K562 (cell line): ENCODE results near the gene SIGLEC5. TPM values are rescaled to one million over a fixed set of nuclear protein-coding genes. Genes with fewer than 3 reads are reported as not detected.

Experiments used
- ATAC-seq: fragments of 200-7000 bp; cut with Tn5 transposase; 3 replicates; pipeline ENCODE4 v1.9.1; 2020; ENCODE audit warnings: moderate library complexity
- BruUV-seq: library from RNA; stranded (reverse); fragments of 400-500 nt; replicated peaks from 2 replicates; lab custom pipeline; 2021; lab: Mats Ljungman, UMichigan
- CTCF ChIA-PET: fragments of 300-600 bp; formaldehyde crosslinking; extraction: SDS; loops from one replicate; lab custom pipeline; 2021; ENCODE audit warnings: low intra/inter-chr PET ratio; lab: Yijun Ruan, JAX
- POLR2A ChIA-PET: fragments of 300-600, 350-650 bp; sonication (Branson Sonifier 250); formaldehyde crosslinking; extraction: SDS; loops from one replicate; lab custom pipeline; 2021; ENCODE audit warnings: antibody characterized with exemption, inconsistent platforms; lab: Yijun Ruan, JAX
- DNase-seq, 4 experiments: peaks; one replicate each; pipeline versions ENCODE4 v3.0.0 to v3.0.0-alpha.2; 2011 to 2018; ENCODE audit warnings: low spot score in 3 of 4, mixed read lengths in 3 of 4; ENCODE audit errors: extremely low read depth in 1 of 4
- FAIRE-seq: peaks from 2 replicates; lab custom pipeline; 2011; peaks lifted over from hg19 to GRCh38; lab: Jason Lieb, UNC
- H2AFZ ChIP-seq: 2 replicates; pipeline ENCODE4 v1.6.0; 2011; ENCODE audit warnings: low read depth, low read length, control low read depth, inconsistent platforms
- H3K27ac ChIP-seq: fragments of 200-600 bp; 3 replicates; pipeline ENCODE4 v1.8.0; 2011; ENCODE audit warnings: low read depth, mild to moderate bottlenecking, control low read depth, inconsistent platforms, low read length, moderate library complexity, mixed read lengths; ENCODE audit errors: extremely low read depth
- H3K27me3 ChIP-seq, 2 experiments: fragments of 300-600 bp in 1 of 2; 2 replicates in 1 of 2; 3 replicates in 1 of 2; pipeline versions ENCODE4 v1.6.0 to v1.8.0; 2011; ENCODE audit warnings: inconsistent platforms in 2 of 2, low read length in 2 of 2, mild to moderate bottlenecking in 1 of 2, mixed read lengths in 1 of 2, moderate library complexity in 1 of 2; ENCODE audit not compliant: control insufficient read depth in 2 of 2, insufficient read depth in 2 of 2
- H3K36me3 ChIP-seq: fragments of 300-600 bp; 3 replicates; pipeline ENCODE4 v1.8.0; 2011; ENCODE audit warnings: mild to moderate bottlenecking, low read length, inconsistent platforms; ENCODE audit not compliant: control insufficient read depth, insufficient read depth
- H3K4me1 ChIP-seq, 2 experiments: fragments of 200-600 bp in 1 of 2; replicated peaks in 1 of 2; 2 replicates in 1 of 2; 3 replicates in 1 of 2; pipeline versions ENCODE4 v1.5.1 to v1.8.0; 2011; ENCODE audit warnings: inconsistent platforms in 2 of 2, low read length in 2 of 2, mild to moderate bottlenecking in 1 of 2, mixed read lengths in 1 of 2, moderate library complexity in 1 of 2; ENCODE audit not compliant: control insufficient read depth in 2 of 2, insufficient read depth in 2 of 2
- H3K4me2 ChIP-seq: 2 replicates; pipeline ENCODE4 v1.6.1; 2011; ENCODE audit warnings: low read length, control low read depth, inconsistent platforms, mixed read lengths; ENCODE audit not compliant: insufficient read depth
- H3K4me3 ChIP-seq: fragments of 200-600 bp; sonication (generic), shearing (Covaris generic); 2 replicates; pipeline ENCODE4 v1.5.1; 2016; ENCODE audit warnings: control low read depth, inconsistent platforms
- H3K79me2 ChIP-seq: fragments of 200-600 bp; 3 replicates; pipeline ENCODE4 v1.8.0; 2011; ENCODE audit warnings: low read length, inconsistent platforms; ENCODE audit not compliant: control insufficient read depth, insufficient read depth
- H3K9ac ChIP-seq, 2 experiments: 2 replicates each; pipeline versions ENCODE4 v1.6.0 to v1.6.1; 2011; ENCODE audit warnings: low read depth in 2 of 2, low read length in 2 of 2, control low read depth in 1 of 2, inconsistent platforms in 1 of 2, mild to moderate bottlenecking in 1 of 2, mixed read lengths in 1 of 2; ENCODE audit not compliant: insufficient read depth in 1 of 2
- H3K9me1 ChIP-seq: one replicate; pipeline ENCODE4 v1.6.0; 2011; ENCODE audit warnings: inconsistent platforms, mild to moderate bottlenecking, low read length, moderate library complexity; ENCODE audit not compliant: control insufficient read depth, insufficient read depth
- H3K9me3 ChIP-seq: replicated peaks from 2 replicates; pipeline ENCODE4 v1.5.1; 2011; ENCODE audit warnings: low read depth, low read length, inconsistent platforms; ENCODE audit not compliant: control insufficient read depth, insufficient read depth
- H4K20me1 ChIP-seq: replicated peaks from 2 replicates; pipeline ENCODE4 v1.6.1; 2011; ENCODE audit warnings: low read length, inconsistent platforms, mixed read lengths; ENCODE audit not compliant: control insufficient read depth, insufficient read depth
- CBFA2T3 ChIP-seq: fragments of 450-650 bp; IDR thresholded peaks from 2 replicates; pipeline ENCODE4 v1.6.1; 2017
- NCOA2 ChIP-seq, 2 experiments: fragments of 450-650 bp; IDR thresholded peaks; 2 replicates each; pipeline ENCODE4 v1.6.1; 2018; ENCODE audit warnings: mild to moderate bottlenecking in 2 of 2, moderate library complexity in 1 of 2; ENCODE audit not compliant: partially characterized antibody in 2 of 2
- RBBP5 ChIP-seq: fragments of 200-600 bp; sonication (generic); IDR thresholded peaks from 2 replicates; pipeline ENCODE4 v1.6.1; 2012; ENCODE audit warnings: borderline replicate concordance, mild to moderate bottlenecking, low read length, control low read depth, inconsistent platforms; ENCODE audit not compliant: insufficient read depth, poor library complexity, severe bottlenecking
- SP1 ChIP-seq: sonication (generic); formaldehyde crosslinking; IDR thresholded peaks from 2 replicates; pipeline ENCODE4 v1.8.1; 2022; ENCODE audit warnings: mild to moderate bottlenecking, missing genetic modification reagents
- ZBTB1 ChIP-seq: sonication (generic); formaldehyde crosslinking; IDR thresholded peaks from 2 replicates; pipeline ENCODE4 v1.8.1; 2023; ENCODE audit warnings: missing genetic modification reagents, low read depth, mild to moderate bottlenecking, borderline replicate concordance
- ZNF146 ChIP-seq: IDR thresholded peaks from one replicate; pipeline ENCODE4 v1.6.1; 2018; ENCODE audit warnings: missing compliant biosample characterization; ENCODE audit not compliant: unreplicated experiment
- ZZZ3 ChIP-seq: fragments of 450-650 bp; IDR thresholded peaks from 2 replicates; pipeline ENCODE4 v1.6.1; 2016; ENCODE audit warnings: antibody characterized with exemption, mild to moderate bottlenecking, moderate library complexity
- WGBS: fragments of 100-300 bp; shearing (Covaris generic); methylation state at CpG from one replicate; pipeline ENCODE4 v1.1.6; 2016; ENCODE audit warnings: low coverage, mixed read lengths; ENCODE audit not compliant: insufficient coverage; ENCODE audit errors: missing lambda C conversion rate; 5-methylcytosine and 5-hydroxymethylcytosine counted together
- in situ Hi-C: fragments of 300-500 bp; cut with MboI; formaldehyde crosslinking; loops from 4 replicates; pipeline ENCODE4 v1.15.0; 2018; ENCODE audit warnings: inconsistent platforms, mixed read lengths
- intact Hi-C: fragments of 100-400 bp; cut with micrococcal nuclease; formaldehyde crosslinking; loops from 2 replicates; pipeline ENCODE4 v1.14.2; 2022
- polyA plus RNA-seq, 8 experiments: library from polyadenylated mRNA; depleted of rRNA in 4 of 8; stranded (reverse) in 5 of 8; unstranded in 3 of 8; fragments of >200 nt; fragmentation: Nextera tagmentation in 2 of 8; fragmentation: Illumina TruSeq in 1 of 8; extraction: Ambion mirVana in 2 of 8; extraction: Trizol in 1 of 8; gene quantifications; 2 replicates each; pipeline versions ENCODE4 v1.2.1 to v1.2.3, GENCODE V29; 2011 to 2014; ENCODE audit warnings: inconsistent platforms in 1 of 8, missing spikeins in 1 of 8
- total RNA-seq, 7 experiments: library from RNA; depleted of rRNA in 6 of 7; stranded (reverse); fragments of >200 nt in 6 of 7; fragmentation: Illumina TruSeq in 2 of 7; extraction: Trizol in 2 of 7; gene quantifications; 2 replicates each; pipeline versions ENCODE4 v1.2.1 to v1.2.3, GENCODE V29; 2011 to 2021; ENCODE audit warnings: low replicate concordance in 1 of 7
- TF ChIP-seq, protein P1 (sequence below), 2 experiments: IDR thresholded peaks; 2 replicates each; pipeline ENCODE4 v1.6.1; 2012; ENCODE audit warnings: improper control_type of control experiment in 2 of 2, low read depth in 2 of 2, low read length in 2 of 2, borderline replicate concordance in 1 of 2
- TF ChIP-seq, protein P2 (sequence below): fragments of 200-800 bp; sonication (Bioruptor generic); IDR thresholded peaks from 2 replicates; pipeline ENCODE4 v1.6.1; 2016; ENCODE audit warnings: missing genetic modification characterization, missing compliant biosample characterization
- TF ChIP-seq, protein P3 (sequence below): fragments of 450-650 bp; formaldehyde crosslinking; conservative IDR thresholded peaks from 2 replicates; pipeline ENCODE4 v1.4.0; 2022; ENCODE audit warnings: mild to moderate bottlenecking, missing genetic modification characterization
- TF ChIP-seq, protein P4 (sequence below): fragments of 450-650 bp; formaldehyde crosslinking; IDR thresholded peaks from 2 replicates; pipeline ENCODE4 v1.4.0; 2022; ENCODE audit warnings: missing genetic modification characterization

The SIGLEC5 gene
- total and polyA plus RNA-seq, 9 of the 15 experiments (the other 6 are each of a cell fraction or from before 2014, with no cell fraction given), result 0.14 TPM; not detected in 8

DNA sequence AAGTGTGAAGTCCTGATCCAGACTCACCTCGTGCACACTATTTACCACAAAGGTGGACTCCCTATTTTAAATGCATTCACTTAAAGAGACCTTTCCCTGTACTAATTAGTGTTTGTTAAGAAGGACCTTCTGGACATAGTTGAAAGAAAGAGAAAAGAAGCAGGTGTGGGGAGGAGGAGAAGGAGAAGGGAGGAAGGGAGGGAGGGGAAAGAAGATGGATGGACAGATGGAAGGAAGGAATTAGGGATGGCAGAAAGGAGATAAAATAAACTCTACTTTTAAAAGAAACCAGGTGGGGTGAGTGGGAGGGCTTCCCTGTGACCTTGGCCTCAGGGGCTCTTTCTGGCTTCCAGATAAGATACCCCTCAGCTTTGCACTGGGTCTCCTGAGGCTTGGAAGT is 37.7 kb downstream of the SIGLEC5 start:
- Histone ChIP-seq H3K4me2 (no peak overlapping the region), H2AFZ (no peak overlapping the region), H3K9ac (no peak overlapping the region), H3K79me2 (no peaks in the 10 kb centered on the region; the same call in 2 of the 3 replicates), H3K9me1 (no peaks in the 10 kb centered on the region), H4K20me1 (no peaks in the 10 kb centered on the region), H3K4me3 (no peak overlapping the region), H3K4me1 (peaks cover 23 to 32% of the 10 kb centered on the region in 2 experiments), H3K9me3 (peaks cover 15% of the 10 kb centered on the region), H3K27me3 (no peaks in the 10 kb centered on the region), H3K36me3 (peaks cover 22% of the 10 kb centered on the region), H3K27ac (no peak overlapping the region)
- no TSS peak for BruUV-seq
- in situ Hi-C loops, result no loop called here
- CTCF ChIA-PET, result no interaction called here
- FAIRE-seq (no peak), DNase-seq (no peak), ATAC-seq (no peak)
- 25% methylated on average over 1 of the region's 1 CpG for WGBS
- POLR2A ChIA-PET, result interaction anchor here (0.7 kb wide), 1 partner anchor 56 kb away, joined by 4 read pairs; no protein-coding TSS in a partner anchor
- intact Hi-C loops, result no loop called here
- TF ChIP-seq, protein P1, sequence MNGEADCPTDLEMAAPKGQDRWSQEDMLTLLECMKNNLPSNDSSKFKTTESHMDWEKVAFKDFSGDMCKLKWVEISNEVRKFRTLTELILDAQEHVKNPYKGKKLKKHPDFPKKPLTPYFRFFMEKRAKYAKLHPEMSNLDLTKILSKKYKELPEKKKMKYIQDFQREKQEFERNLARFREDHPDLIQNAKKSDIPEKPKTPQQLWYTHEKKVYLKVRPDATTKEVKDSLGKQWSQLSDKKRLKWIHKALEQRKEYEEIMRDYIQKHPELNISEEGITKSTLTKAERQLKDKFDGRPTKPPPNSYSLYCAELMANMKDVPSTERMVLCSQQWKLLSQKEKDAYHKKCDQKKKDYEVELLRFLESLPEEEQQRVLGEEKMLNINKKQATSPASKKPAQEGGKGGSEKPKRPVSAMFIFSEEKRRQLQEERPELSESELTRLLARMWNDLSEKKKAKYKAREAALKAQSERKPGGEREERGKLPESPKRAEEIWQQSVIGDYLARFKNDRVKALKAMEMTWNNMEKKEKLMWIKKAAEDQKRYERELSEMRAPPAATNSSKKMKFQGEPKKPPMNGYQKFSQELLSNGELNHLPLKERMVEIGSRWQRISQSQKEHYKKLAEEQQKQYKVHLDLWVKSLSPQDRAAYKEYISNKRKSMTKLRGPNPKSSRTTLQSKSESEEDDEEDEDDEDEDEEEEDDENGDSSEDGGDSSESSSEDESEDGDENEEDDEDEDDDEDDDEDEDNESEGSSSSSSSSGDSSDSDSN (IDR thresholded peaks at IDR 0.05; ENCODE audit: borderline replicate concordance in 1 of 2, low read depth in 2 of 2, low read length in 2 of 2), result no peak
- 0 out of 2 replicates have a peak, but pooled peaks have one; percentile 26 for TF ChIP-seq CBFA2T3
- no peak for TF ChIP-seq ZZZ3
- TF ChIP-seq, protein P2, sequence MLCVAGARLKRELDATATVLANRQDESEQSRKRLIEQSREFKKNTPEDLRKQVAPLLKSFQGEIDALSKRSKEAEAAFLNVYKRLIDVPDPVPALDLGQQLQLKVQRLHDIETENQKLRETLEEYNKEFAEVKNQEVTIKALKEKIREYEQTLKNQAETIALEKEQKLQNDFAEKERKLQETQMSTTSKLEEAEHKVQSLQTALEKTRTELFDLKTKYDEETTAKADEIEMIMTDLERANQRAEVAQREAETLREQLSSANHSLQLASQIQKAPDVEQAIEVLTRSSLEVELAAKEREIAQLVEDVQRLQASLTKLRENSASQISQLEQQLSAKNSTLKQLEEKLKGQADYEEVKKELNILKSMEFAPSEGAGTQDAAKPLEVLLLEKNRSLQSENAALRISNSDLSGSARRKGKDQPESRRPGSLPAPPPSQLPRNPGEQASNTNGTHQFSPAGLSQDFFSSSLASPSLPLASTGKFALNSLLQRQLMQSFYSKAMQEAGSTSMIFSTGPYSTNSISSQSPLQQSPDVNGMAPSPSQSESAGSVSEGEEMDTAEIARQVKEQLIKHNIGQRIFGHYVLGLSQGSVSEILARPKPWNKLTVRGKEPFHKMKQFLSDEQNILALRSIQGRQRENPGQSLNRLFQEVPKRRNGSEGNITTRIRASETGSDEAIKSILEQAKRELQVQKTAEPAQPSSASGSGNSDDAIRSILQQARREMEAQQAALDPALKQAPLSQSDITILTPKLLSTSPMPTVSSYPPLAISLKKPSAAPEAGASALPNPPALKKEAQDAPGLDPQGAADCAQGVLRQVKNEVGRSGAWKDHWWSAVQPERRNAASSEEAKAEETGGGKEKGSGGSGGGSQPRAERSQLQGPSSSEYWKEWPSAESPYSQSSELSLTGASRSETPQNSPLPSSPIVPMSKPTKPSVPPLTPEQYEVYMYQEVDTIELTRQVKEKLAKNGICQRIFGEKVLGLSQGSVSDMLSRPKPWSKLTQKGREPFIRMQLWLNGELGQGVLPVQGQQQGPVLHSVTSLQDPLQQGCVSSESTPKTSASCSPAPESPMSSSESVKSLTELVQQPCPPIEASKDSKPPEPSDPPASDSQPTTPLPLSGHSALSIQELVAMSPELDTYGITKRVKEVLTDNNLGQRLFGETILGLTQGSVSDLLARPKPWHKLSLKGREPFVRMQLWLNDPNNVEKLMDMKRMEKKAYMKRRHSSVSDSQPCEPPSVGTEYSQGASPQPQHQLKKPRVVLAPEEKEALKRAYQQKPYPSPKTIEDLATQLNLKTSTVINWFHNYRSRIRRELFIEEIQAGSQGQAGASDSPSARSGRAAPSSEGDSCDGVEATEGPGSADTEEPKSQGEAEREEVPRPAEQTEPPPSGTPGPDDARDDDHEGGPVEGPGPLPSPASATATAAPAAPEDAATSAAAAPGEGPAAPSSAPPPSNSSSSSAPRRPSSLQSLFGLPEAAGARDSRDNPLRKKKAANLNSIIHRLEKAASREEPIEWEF (CRISPR knock-in tag), result no peak
- TF ChIP-seq, protein P3, sequence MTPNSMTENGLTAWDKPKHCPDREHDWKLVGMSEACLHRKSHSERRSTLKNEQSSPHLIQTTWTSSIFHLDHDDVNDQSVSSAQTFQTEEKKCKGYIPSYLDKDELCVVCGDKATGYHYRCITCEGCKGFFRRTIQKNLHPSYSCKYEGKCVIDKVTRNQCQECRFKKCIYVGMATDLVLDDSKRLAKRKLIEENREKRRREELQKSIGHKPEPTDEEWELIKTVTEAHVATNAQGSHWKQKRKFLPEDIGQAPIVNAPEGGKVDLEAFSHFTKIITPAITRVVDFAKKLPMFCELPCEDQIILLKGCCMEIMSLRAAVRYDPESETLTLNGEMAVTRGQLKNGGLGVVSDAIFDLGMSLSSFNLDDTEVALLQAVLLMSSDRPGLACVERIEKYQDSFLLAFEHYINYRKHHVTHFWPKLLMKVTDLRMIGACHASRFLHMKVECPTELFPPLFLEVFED (CRISPR knock-in tag), result 0 out of 2 replicates have a peak, but pooled peaks have one; percentile 51
- TF ChIP-seq NCOA2 (IDR thresholded peaks at IDR 0.05; ENCODE audit: partially characterized antibody in 2 of 2), result no peak
- TF ChIP-seq SP1 (CRISPR knock-in tag), result peak; percentile 0; the same call in 1 of the 2 replicates
- TF ChIP-seq ZNF146 (CRISPR knock-in tag), result no peak
- TF ChIP-seq, protein P4, sequence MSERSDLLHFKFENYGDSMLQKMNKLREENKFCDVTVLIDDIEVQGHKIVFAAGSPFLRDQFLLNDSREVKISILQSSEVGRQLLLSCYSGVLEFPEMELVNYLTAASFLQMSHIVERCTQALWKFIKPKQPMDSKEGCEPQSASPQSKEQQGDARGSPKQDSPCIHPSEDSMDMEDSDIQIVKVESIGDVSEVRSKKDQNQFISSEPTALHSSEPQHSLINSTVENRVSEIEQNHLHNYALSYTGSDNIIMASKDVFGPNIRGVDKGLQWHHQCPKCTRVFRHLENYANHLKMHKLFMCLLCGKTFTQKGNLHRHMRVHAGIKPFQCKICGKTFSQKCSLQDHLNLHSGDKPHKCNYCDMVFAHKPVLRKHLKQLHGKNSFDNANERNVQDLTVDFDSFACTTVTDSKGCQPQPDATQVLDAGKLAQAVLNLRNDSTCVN, result peak; percentile 72; the same call in 1 of the 2 replicates
- no peak for TF ChIP-seq RBBP5
- no peak for TF ChIP-seq ZBTB1 (CRISPR knock-in tag)
